ENCODE measurements around the gene COA1. TPM values are rescaled to one million over a fixed set of nuclear protein-coding genes. Genes with fewer than 3 reads are reported as not detected.

The COA1 gene
- total and polyA plus RNA-seq, 2 donors (not counting 3 experiments of a cell fraction or from before 2014, with no cell fraction given), result 38.1 to 55.1 TPM

DNA sequence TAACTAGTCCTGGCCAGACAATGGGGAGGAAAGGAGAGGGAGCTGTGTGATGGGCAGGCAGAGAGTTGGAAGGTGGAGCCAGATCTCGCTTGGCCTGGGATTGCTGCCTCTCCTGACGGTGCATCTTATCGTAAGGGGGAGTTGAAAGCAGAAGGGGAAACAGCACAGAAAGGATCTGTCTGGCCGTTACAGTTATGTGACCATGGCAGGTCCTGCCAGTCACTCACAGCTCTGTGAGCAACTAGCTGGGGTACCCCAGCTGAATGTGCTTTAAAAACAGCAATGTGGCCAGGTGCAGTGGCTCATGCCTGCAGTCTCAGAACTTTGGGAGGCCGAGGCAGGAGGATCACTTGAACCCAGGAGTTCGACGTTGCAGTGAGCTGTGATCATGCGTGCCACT, 37.2 kb upstream of the COA1 start:
- no TSS peak for BruUV-seq (replicated peaks)
- dilution Hi-C loops (cut with MboI; ENCODE audit: extremely low pct_ligation_motif_present, low sequenced_read_pairs) (no loop called here), intact Hi-C loops (cut with micrococcal nuclease) (no loop called here)
- Histone ChIP-seq H3K4me2 (ENCODE audit: insufficient read depth, low read length) (no peak overlapping the region), H3K79me2 (ENCODE audit: control insufficient read depth, insufficient read depth, low read length) (no peaks in the 10 kb centered on the region), H3K36me3 (ENCODE audit: control insufficient read depth in 2 of 2, extremely low read depth in 1 of 2, insufficient read depth in 2 of 2, low read length in 2 of 2) (peaks cover 0 to 2% of the 10 kb centered on the region in 2 experiments), H3K9me1 (replicated peaks; ENCODE audit: control insufficient read depth, extremely low read depth, insufficient read depth, low read length) (no peaks in the 10 kb centered on the region), H3K9ac (replicated peaks; ENCODE audit: extremely low read depth, insufficient read depth, low read length) (no peak overlapping the region), H2AFZ (ENCODE audit: low read depth, low read length) (no peak overlapping the region), H4K20me1 (replicated peaks; ENCODE audit: control insufficient read depth, extremely low read depth, insufficient read depth, low read length) (no peaks in the 10 kb centered on the region), H3K4me1 (ENCODE audit: control insufficient read depth, extremely low read depth, insufficient read depth, low read length) (no peaks in the 10 kb centered on the region), H3K27ac (ENCODE audit: insufficient read depth, low read depth, low read length) (no peak overlapping the region), H3K4me3 (replicated peaks in 1 of 3; ENCODE audit: insufficient read depth in 1 of 3, low read depth in 1 of 3, low read length in 3 of 3) (no peak overlapping the region), H3K9me3 (replicated peaks; ENCODE audit: control insufficient read depth, insufficient read depth, low read length) (no peaks in the 10 kb centered on the region), H3K27me3 (ENCODE audit: control insufficient read depth in 2 of 2, insufficient read depth in 2 of 2, low read length in 2 of 2) (no peaks in the 10 kb centered on the region)
- no peak for FAIRE-seq
- CTCF ChIA-PET, result no interaction called here
- no peak for DNase-seq (ENCODE audit: low read depth, low spot score)
- POLR2A ChIA-PET, result no interaction called here
- TF ChIP-seq POLR2A (IDR thresholded peaks at IDR 0.05; ENCODE audit: low read depth, low read length) (no peak), FOS (IDR thresholded peaks at IDR 0.05; ENCODE audit: borderline replicate concordance, insufficient read depth, low read length) (no peak), GATA2 (IDR thresholded peaks at IDR 0.05; ENCODE audit: insufficient read depth, insufficient read length, low read depth, low read length) (no peak), EZH2 (IDR thresholded peaks at IDR 0.05; ENCODE audit: borderline replicate concordance, low read depth, low read length, severe bottlenecking) (no peak), POLR2AphosphoS5 (IDR thresholded peaks at IDR 0.05; ENCODE audit: insufficient read depth, low read depth, low read length) (no peak), JUN (IDR thresholded peaks at IDR 0.05; ENCODE audit: borderline replicate concordance, insufficient read depth, insufficient read length, low read depth) (no peak), MYC (IDR thresholded peaks at IDR 0.05; ENCODE audit: low read depth, low read length) (no peak)
- TF ChIP-seq, protein P1, sequence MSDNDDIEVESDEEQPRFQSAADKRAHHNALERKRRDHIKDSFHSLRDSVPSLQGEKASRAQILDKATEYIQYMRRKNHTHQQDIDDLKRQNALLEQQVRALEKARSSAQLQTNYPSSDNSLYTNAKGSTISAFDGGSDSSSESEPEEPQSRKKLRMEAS (IDR thresholded peaks at IDR 0.05; ENCODE audit: insufficient read depth, insufficient read length), result no peak
- TF ChIP-seq, protein P2, sequence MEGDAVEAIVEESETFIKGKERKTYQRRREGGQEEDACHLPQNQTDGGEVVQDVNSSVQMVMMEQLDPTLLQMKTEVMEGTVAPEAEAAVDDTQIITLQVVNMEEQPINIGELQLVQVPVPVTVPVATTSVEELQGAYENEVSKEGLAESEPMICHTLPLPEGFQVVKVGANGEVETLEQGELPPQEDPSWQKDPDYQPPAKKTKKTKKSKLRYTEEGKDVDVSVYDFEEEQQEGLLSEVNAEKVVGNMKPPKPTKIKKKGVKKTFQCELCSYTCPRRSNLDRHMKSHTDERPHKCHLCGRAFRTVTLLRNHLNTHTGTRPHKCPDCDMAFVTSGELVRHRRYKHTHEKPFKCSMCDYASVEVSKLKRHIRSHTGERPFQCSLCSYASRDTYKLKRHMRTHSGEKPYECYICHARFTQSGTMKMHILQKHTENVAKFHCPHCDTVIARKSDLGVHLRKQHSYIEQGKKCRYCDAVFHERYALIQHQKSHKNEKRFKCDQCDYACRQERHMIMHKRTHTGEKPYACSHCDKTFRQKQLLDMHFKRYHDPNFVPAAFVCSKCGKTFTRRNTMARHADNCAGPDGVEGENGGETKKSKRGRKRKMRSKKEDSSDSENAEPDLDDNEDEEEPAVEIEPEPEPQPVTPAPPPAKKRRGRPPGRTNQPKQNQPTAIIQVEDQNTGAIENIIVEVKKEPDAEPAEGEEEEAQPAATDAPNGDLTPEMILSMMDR (IDR thresholded peaks at IDR 0.05; ENCODE audit: extremely low read depth in 1 of 2, insufficient read depth in 1 of 2, low read depth in 1 of 2, low read length in 2 of 2), result no peak
